Measurements from ENCODE around the gene OR52J3.

GRCh38 chr11:5088556-5088955 is 42.2 kb downstream of the OR52J3 start:
- TF ChIP-seq EZH2 (IDR thresholded peaks at IDR 0.05) (no peak), POLR2AphosphoS5 (IDR thresholded peaks at IDR 0.05; ENCODE audit: borderline replicate concordance, low read depth, low read length) (no peak)

Measured in SK-N-MC (cell line).